Hematopoietic multipotent progenitor cell treated with erythropoietin and hydrocortisone succinate and interleukin-3 and kit ligand, for 17 days (in vitro differentiated cells): ENCODE data around the gene MUCL3.
A peak's percentile ranks its signal among the peaks of the same experiment; 100 is the strongest.
"Not testable (repeated sequence)": the region's sequence is repeated elsewhere in the genome, so short reads cannot be mapped to it uniquely, and the experiment has no call there.

Experiments
- DNase-seq: peaks from one replicate; pipeline ENCODE4 v3.0.0-alpha.2; 2015; ENCODE audit warnings: low spot score

The MUCL3 gene

GRCh38 chr6:30913721-30914075, 27.1 kb upstream of the MUCL3 start:
- no peak for DNase-seq

GRCh38 chr6:30914076-30914853, 26.5 kb upstream of the MUCL3 start, which contains the start of gene VARS2:
Gene VARS2 (plus strand): TSS chr6:30914238. CDS start chr6:30914837, 599 bp downstream.
- DNase-seq: peak; percentile 92

GRCh38 chr6:30914854-30915590, 25.8 kb upstream of the MUCL3 start:
- no peak for DNase-seq

- DNase-seq: peak; percentile 30
Measured at GRCh38 chr6:30915591-30915946, 25.2 kb upstream of the MUCL3 start.

- DNase-seq: no peak
Measured at GRCh38 chr6:30917041-30917440, 23.7 kb upstream of the MUCL3 start.

GRCh38 chr6:30917487-30917886, 23.3 kb upstream of the MUCL3 start:
- DNase-seq: no peak

GRCh38 chr6:30918670-30919069, 22.1 kb upstream of the MUCL3 start:
- DNase-seq: no peak

GRCh38 chr6:30922447-30922852, 18.3 kb upstream of the MUCL3 start:
- no peak for DNase-seq

- not testable (repeated sequence) for DNase-seq
Measured at GRCh38 chr6:30924040-30924627, 16.6 kb upstream of the MUCL3 start.

- no peak for DNase-seq
Measured at GRCh38 chr6:30926644-30927043, 14.1 kb upstream of the MUCL3 start.

- not testable (repeated sequence) for DNase-seq
Measured at GRCh38 chr6:30927080-30927479, 13.7 kb upstream of the MUCL3 start.

GRCh38 chr6:30928677-30929076, 12.1 kb upstream of the MUCL3 start:
- DNase-seq: no peak

- no peak for DNase-seq
Measured at GRCh38 chr6:30930506-30930905, 10.3 kb upstream of the MUCL3 start.

GRCh38 chr6:30931272-30931671, 9.5 kb upstream of the MUCL3 start:
- no peak for DNase-seq

- DNase-seq: no peak
Measured at GRCh38 chr6:30931969-30932645, 8.7 kb upstream of the MUCL3 start, which contains the start of gene SFTA2. Gene SFTA2 (minus strand): TSS chr6:30932170. CDS start chr6:30932096, 74 bp downstream.

- DNase-seq: no peak
Measured at GRCh38 chr6:30932665-30933365, 8.0 kb upstream of the MUCL3 start.

GRCh38 chr6:30935018-30935417, 5.8 kb upstream of the MUCL3 start:
- no peak for DNase-seq

- DNase-seq: no peak
Measured at GRCh38 chr6:30937265-30937664, 3.5 kb upstream of the MUCL3 start.

GRCh38 chr6:30938730-30939129, 2.0 kb upstream of the MUCL3 start:
- no peak for DNase-seq

GRCh38 chr6:30939473-30939872, 1.3 kb upstream of the MUCL3 start:
- no peak for DNase-seq

GRCh38 chr6:30942338-30943060, 1.7 kb downstream of the MUCL3 start:
- DNase-seq: no peak
